ENCODE data around the gene KCNJ6.

The KCNJ6 gene

DNA sequence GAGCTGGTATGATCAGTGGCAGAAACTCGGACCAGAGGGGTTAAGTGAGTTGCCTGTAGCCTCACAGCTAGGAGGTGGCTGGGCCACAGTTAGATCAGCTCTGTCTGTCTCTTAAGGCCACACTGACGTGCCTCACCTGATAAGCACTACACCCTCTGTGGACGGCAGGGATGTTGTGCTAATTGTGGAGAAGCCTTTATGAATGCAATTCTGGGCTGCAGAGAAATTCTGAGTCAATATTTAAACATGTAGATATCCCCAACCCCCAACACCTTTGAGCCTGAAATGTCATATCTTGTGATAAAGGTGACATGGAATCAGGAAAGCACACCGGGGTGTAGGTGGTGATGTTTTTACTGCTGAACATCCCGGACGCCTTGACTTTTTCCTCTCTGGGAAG lies 88.3 kb downstream of the KCNJ6 start:
- TF ChIP-seq, protein P1, sequence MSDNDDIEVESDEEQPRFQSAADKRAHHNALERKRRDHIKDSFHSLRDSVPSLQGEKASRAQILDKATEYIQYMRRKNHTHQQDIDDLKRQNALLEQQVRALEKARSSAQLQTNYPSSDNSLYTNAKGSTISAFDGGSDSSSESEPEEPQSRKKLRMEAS (IDR thresholded peaks at IDR 0.05; ENCODE audit: low read depth, low read length): no peak
- TF ChIP-seq MYC (IDR thresholded peaks at IDR 0.05; ENCODE audit: low read depth, low read length): no peak
- TF ChIP-seq, protein P2, sequence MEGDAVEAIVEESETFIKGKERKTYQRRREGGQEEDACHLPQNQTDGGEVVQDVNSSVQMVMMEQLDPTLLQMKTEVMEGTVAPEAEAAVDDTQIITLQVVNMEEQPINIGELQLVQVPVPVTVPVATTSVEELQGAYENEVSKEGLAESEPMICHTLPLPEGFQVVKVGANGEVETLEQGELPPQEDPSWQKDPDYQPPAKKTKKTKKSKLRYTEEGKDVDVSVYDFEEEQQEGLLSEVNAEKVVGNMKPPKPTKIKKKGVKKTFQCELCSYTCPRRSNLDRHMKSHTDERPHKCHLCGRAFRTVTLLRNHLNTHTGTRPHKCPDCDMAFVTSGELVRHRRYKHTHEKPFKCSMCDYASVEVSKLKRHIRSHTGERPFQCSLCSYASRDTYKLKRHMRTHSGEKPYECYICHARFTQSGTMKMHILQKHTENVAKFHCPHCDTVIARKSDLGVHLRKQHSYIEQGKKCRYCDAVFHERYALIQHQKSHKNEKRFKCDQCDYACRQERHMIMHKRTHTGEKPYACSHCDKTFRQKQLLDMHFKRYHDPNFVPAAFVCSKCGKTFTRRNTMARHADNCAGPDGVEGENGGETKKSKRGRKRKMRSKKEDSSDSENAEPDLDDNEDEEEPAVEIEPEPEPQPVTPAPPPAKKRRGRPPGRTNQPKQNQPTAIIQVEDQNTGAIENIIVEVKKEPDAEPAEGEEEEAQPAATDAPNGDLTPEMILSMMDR (IDR thresholded peaks at IDR 0.05; ENCODE audit: low read depth, low read length): no peak
- no peak for TF ChIP-seq POLR2A (IDR thresholded peaks at IDR 0.05; ENCODE audit: extremely low read depth, insufficient read length)
- DNase-seq (ENCODE audit: low read depth): no peak
- no peak overlapping the region for H3K4me3 ChIP-seq (ENCODE audit: low read depth, low read length)

DNA sequence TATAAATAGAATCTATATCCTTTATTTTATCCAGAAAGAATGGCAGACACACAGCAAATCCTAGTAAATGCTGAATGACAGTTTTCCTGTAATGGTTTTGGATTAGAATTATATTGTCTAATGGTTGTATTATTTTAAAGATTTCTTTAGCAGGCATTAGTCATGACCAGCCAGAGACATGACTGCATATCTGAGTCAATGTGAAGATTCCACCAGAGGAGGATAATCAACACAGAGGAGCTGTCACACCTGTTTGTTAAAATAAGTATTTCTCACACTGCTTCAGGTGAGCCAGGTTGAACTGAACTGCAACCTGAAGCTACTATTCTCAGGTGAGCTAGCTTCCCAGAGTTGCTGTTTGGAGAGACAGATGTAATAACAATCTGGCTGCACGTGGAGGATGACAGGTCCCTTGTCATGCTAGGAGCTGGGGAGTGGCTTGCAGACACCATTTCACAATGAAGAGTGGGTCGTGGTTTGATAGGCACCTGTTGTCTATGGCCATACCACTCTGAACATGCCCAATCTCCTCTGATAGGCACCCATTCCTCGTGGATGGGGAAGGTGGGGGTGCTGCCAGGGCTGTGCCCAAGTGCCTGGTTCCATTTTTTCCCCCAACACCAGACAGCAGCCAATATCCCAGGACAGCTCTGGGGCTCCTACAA lies 94.3 kb downstream of the KCNJ6 start:
- H3K4me3 ChIP-seq (ENCODE audit: low read depth, low read length): no peak overlapping the region
- DNase-seq (ENCODE audit: low read depth): no peak
- no peak for TF ChIP-seq MYC (IDR thresholded peaks at IDR 0.05; ENCODE audit: low read depth, low read length)
- TF ChIP-seq, protein P2 (IDR thresholded peaks at IDR 0.05; ENCODE audit: low read depth, low read length): no peak
- TF ChIP-seq, protein P1 (IDR thresholded peaks at IDR 0.05; ENCODE audit: low read depth, low read length): no peak
- no peak for TF ChIP-seq POLR2A (IDR thresholded peaks at IDR 0.05; ENCODE audit: extremely low read depth, insufficient read length)

DNA sequence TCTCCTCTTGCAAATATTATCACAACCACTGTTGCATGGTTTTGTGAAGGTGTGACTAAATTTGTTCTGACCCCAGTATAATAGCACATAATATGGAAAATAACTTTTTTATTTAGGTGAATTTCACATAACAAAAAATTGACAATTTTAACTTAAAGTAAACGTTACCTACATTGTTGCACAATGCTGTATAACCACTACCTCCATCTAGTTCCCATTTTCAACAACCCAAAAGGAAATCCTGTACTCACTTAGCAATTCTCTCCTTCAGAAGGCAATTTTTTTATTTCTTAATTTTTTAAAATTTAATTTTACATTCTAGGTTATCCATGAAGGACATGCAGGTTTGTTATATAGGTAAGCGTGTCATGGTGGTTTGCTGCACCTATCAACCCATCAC lies 95.2 kb downstream of the KCNJ6 start:
- H3K4me3 ChIP-seq (ENCODE audit: low read depth, low read length): no peak overlapping the region
- DNase-seq (ENCODE audit: low read depth): no peak
- TF ChIP-seq, protein P1 (IDR thresholded peaks at IDR 0.05; ENCODE audit: low read depth, low read length): no peak
- TF ChIP-seq, protein P2 (IDR thresholded peaks at IDR 0.05; ENCODE audit: low read depth, low read length): no peak
- no peak for TF ChIP-seq MYC (IDR thresholded peaks at IDR 0.05; ENCODE audit: low read depth, low read length)
- no peak for TF ChIP-seq POLR2A (IDR thresholded peaks at IDR 0.05; ENCODE audit: extremely low read depth, insufficient read length)

DNA sequence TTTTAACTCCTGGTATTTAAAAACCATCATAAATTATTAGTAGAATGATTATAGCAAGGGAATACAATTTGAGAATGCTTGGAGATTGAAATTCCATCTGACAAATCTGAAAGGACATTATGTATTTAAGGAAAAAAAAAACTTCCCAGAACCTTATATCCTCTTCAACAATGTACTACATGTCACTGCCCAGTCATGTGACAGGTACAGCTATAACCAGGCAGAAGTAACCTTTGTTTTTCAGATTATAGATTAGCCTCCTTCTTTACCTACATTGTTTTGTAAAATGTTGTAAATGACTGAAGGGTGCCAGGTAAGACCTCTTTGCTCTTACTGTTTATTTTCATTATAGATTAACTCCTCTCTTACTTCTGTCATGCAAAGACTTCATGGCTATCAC lies 96.9 kb downstream of the KCNJ6 start:
- TF ChIP-seq, protein P2 (IDR thresholded peaks at IDR 0.05; ENCODE audit: low read depth, low read length): no peak
- no peak for TF ChIP-seq POLR2A (IDR thresholded peaks at IDR 0.05; ENCODE audit: extremely low read depth, insufficient read length)
- TF ChIP-seq, protein P1 (IDR thresholded peaks at IDR 0.05; ENCODE audit: low read depth, low read length): no peak
- no peak for TF ChIP-seq MYC (IDR thresholded peaks at IDR 0.05; ENCODE audit: low read depth, low read length)
- no peak overlapping the region for H3K4me3 ChIP-seq (ENCODE audit: low read depth, low read length)
- no peak for DNase-seq (ENCODE audit: low read depth)

DNA sequence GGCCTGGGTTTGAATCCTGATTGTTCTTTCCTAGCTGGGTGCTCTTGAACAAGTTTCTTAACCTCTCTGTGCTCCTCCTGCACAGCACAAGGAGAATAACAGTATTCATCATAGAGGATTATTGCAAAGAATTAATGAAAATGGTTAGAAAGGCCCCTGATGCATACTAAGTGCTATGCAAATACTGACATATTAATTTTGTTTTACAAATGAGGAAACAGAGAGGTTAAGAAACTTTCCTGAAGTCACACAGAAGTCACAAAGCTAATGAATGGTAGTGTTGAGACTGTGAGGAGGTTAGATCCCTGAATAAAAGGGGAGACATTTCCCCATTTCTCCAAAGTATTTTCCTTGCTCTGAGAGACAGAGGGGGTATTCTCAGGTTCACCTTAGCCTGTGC lies 99.0 kb downstream of the KCNJ6 start:
- TF ChIP-seq MYC (IDR thresholded peaks at IDR 0.05; ENCODE audit: low read depth, low read length) (no peak), POLR2A (IDR thresholded peaks at IDR 0.05; ENCODE audit: extremely low read depth, insufficient read length) (no peak)
- TF ChIP-seq, protein P1 (IDR thresholded peaks at IDR 0.05; ENCODE audit: low read depth, low read length): no peak
- TF ChIP-seq, protein P2 (IDR thresholded peaks at IDR 0.05; ENCODE audit: low read depth, low read length): no peak
- DNase-seq (ENCODE audit: low read depth): no peak
- H3K4me3 ChIP-seq (ENCODE audit: low read depth, low read length): no peak overlapping the region
